Activated T-cell treated with anti-CD3 and anti-CD28 coated beads, Interleukin-2, amount 50 U/mL, for 4 hours (primary cell): Measurements from ENCODE around the gene SAC3D1. TPM values are rescaled to one million over a fixed set of nuclear protein-coding genes. Genes with fewer than 3 reads are reported as not detected.

Source experiments
- ATAC-seq, 2 donors: fragments of 200-7000 bp; cut with Tn5 transposase; one replicate each; pipeline ENCODE4 v1.10.0; 2021
- DNase-seq: peaks from one replicate; pipeline ENCODE4 v3.0.0-alpha.2; 2020
- H3K27me3 Mint-ChIP-seq: one replicate; pipeline ENCODE4 v1.8.0; 2021; ENCODE audit warnings: low read depth, mixed read lengths
- H3K36me3 Mint-ChIP-seq: one replicate; pipeline ENCODE4 v1.8.0; 2022; ENCODE audit warnings: mixed read lengths; ENCODE audit not compliant: insufficient read depth
- H3K4me1 Mint-ChIP-seq: one replicate; pipeline ENCODE4 v1.8.0; 2021; ENCODE audit warnings: low read depth, mixed read lengths
- H3K4me3 Mint-ChIP-seq: one replicate; pipeline ENCODE4 v1.8.0; 2021; ENCODE audit warnings: mild to moderate bottlenecking, moderate library complexity, mixed read lengths
- H3K9me3 Mint-ChIP-seq: one replicate; pipeline ENCODE4 v1.8.0; 2021; ENCODE audit warnings: mixed read lengths
- total RNA-seq, 3 donors: library from RNA; stranded (reverse); gene quantifications; one replicate each; pipeline ENCODE4 v1.2.1, GENCODE V29; 2021

Gene SAC3D1
- total RNA-seq, 3 donors from 2014 or later = 12.5 to 19.1 (median 15.2) TPM

- peaks cover 8% of the 10 kb centered on the region for H3K4me1 Mint-ChIP-seq
- H3K4me3 Mint-ChIP-seq = peak overlapping the region; percentile 90
- no peaks in the 10 kb centered on the region for H3K9me3 Mint-ChIP-seq
- H3K27me3 Mint-ChIP-seq = no peaks in the 10 kb centered on the region
- no peak for DNase-seq
- H3K36me3 Mint-ChIP-seq = peaks cover 4% of the 10 kb centered on the region
- no peak for ATAC-seq
Measured at GRCh38 chr11:65040520-65040846, 527 bp upstream of the SAC3D1 start.

DNA sequence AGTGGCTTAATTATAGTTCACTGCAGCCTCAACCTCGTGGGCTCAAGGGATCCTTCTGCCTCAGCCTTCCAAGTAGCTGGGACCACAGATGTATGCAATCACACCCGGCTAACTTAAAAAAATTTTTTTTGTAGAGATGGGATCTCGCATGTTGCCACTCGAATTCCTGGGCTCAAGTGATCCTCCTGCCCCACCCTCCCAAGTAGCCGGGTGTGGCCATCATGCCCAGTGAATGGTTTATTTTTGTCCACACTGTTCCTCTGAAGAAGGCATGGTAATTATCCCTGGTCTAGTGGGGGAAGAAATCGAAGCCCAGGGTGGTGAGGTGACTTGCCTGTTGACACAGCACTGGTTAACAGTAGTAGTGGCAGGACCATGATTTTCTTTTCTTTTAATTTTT lies 1.9 kb downstream of the SAC3D1 start:
- Mint-ChIP-seq H3K4me3 (peak overlapping the region; percentile 83), H3K27me3 (no peaks in the 10 kb centered on the region), H3K36me3 (peaks cover 4% of the 10 kb centered on the region)

GRCh38 chr11:65043881-65044501 lies 3.0 kb downstream of the SAC3D1 start:
- H3K4me3 Mint-ChIP-seq = no peak overlapping the region
- peaks cover 4% of the 10 kb centered on the region for H3K36me3 Mint-ChIP-seq
- no peaks in the 10 kb centered on the region for H3K9me3 Mint-ChIP-seq
- peaks cover 27% of the 10 kb centered on the region for H3K4me1 Mint-ChIP-seq
- no peak for ATAC-seq
- no peak for DNase-seq
- H3K27me3 Mint-ChIP-seq = no peaks in the 10 kb centered on the region

More for the DNA sequence above, 1.9 kb downstream of the SAC3D1 start:
- ATAC-seq (no peak), DNase-seq (no peak)
- Mint-ChIP-seq H3K4me1 (peaks cover 24% of the 10 kb centered on the region), H3K9me3 (no peaks in the 10 kb centered on the region)

GRCh38 chr11:65045061-65045460 lies 4.1 kb downstream of the SAC3D1 start:
- Mint-ChIP-seq H3K4me3 (no peak overlapping the region), H3K4me1 (peaks cover 27% of the 10 kb centered on the region), H3K36me3 (peaks cover 4% of the 10 kb centered on the region), H3K27me3 (no peaks in the 10 kb centered on the region), H3K9me3 (no peaks in the 10 kb centered on the region)
- ATAC-seq = no peak
- no peak for DNase-seq

- DNase-seq (no peak), ATAC-seq (no peak)
- peaks cover 4% of the 10 kb centered on the region for H3K36me3 Mint-ChIP-seq
- H3K4me1 Mint-ChIP-seq = peaks cover 24% of the 10 kb centered on the region
- no peaks in the 10 kb centered on the region for H3K9me3 Mint-ChIP-seq
- H3K4me3 Mint-ChIP-seq = no peak overlapping the region
- H3K27me3 Mint-ChIP-seq = no peaks in the 10 kb centered on the region
Measured at GRCh38 chr11:65045728-65046127, 4.7 kb downstream of the SAC3D1 start.

DNA sequence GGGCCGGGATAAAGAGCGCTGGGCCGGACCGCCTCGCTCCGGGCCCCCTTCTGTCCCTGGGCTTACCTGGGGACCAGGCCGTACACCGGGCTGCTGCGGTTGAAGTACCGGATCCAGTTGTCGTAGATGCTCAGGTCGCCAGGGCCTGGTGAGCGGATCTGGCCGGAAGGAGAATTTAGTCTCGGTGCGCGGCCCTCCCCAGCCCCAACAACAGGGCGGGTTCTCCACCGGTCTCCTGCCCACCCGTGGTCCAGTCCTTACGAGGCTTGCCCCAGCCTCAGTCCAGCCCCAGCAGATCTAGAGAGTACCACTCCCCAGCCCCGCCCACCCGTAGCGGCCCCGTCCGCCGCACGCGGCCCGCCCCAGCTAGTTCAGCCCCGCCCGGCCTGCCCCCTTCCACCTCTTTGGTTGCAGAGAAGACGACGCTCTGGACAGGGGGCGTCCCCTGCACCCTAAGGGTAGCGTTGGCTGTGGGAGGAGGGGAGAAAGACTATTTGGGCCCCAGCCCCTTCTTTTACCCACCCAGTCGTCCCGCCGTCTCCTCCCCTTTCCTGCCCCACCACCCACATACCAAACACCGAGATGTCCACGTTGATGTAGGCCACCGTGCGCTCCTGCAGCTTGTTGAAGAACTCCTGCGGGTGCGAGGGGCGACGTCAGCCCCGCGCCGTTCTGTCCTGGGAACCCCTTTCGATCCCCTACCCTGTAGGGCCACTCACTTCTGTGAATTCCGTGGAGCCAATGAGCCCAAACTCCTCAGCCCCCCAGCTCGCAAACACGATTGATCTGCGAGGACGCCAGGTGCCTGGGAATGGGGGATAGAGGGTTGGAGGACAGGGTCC lies 6.8 kb downstream of the SAC3D1 start:
- H3K4me1 Mint-ChIP-seq = peaks cover 20% of the 10 kb centered on the region
- ATAC-seq (peak; percentile 66 to 74), DNase-seq (no peak)
- no peaks in the 10 kb centered on the region for H3K9me3 Mint-ChIP-seq
- H3K36me3 Mint-ChIP-seq = peaks cover 4% of the 10 kb centered on the region
- H3K27me3 Mint-ChIP-seq = no peaks in the 10 kb centered on the region
- H3K4me3 Mint-ChIP-seq = peak overlapping the region; percentile 79

- DNase-seq (no peak), ATAC-seq (no peak)
- no peaks in the 10 kb centered on the region for H3K27me3 Mint-ChIP-seq
Measured at GRCh38 chr11:65051398-65051858, 10.4 kb downstream of the SAC3D1 start.

DNA sequence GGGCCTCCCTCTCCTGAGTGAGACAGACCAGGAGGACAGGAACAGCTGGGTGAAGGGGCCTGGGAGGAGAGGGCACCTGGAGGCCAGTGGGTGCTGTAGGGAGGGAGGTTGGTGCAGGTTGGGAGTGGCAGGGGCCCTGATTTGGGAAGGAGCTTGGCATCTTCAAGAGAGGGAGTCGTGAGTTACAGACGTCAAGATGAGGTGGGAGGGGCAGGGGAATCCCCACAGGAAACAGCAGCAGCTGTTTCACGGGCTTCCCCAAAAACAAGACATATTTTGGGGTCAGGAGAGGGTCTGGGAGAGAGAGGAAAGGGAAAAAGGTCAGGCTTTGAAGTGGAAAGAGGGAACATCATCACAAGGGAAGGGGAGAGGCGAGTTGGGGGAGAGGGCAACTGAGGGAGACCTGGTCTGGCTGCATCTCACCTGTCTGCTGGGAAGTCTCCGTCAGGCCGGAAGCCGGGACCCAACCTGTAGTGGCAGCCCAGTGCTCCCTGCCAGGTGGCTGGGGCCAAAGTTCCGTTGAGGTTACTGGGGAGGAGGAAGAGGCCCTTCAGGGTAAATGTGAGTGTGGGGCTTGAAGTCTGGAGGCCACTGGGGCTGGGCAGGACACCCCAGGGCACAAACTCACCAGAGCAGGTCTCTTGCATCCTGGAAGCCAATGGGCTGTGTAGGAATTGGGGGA lies 13.0 kb downstream of the SAC3D1 start:
- Mint-ChIP-seq H3K4me1 (peaks cover 13% of the 10 kb centered on the region), H3K27me3 (no peaks in the 10 kb centered on the region), H3K36me3 (no peaks in the 10 kb centered on the region), H3K4me3 (peak overlapping the region; percentile 29), H3K9me3 (no peaks in the 10 kb centered on the region)
- DNase-seq (no peak), ATAC-seq (peak; percentile 27 to 32)

More at GRCh38 chr11:65051398-65051858, 10.4 kb downstream of the SAC3D1 start:
- H3K4me1 Mint-ChIP-seq = peaks cover 28% of the 10 kb centered on the region
- H3K4me3 Mint-ChIP-seq = no peak overlapping the region
- no peaks in the 10 kb centered on the region for H3K36me3 Mint-ChIP-seq
- no peaks in the 10 kb centered on the region for H3K9me3 Mint-ChIP-seq

- ATAC-seq (no peak), DNase-seq (no peak)
- Mint-ChIP-seq H3K4me3 (no peak overlapping the region), H3K4me1 (peaks cover 13% of the 10 kb centered on the region), H3K9me3 (no peaks in the 10 kb centered on the region), H3K36me3 (no peaks in the 10 kb centered on the region), H3K27me3 (no peaks in the 10 kb centered on the region)
Measured at GRCh38 chr11:65055538-65055937, 14.5 kb downstream of the SAC3D1 start.

GRCh38 chr11:65056999-65057398 lies 16.0 kb downstream of the SAC3D1 start:
- Mint-ChIP-seq H3K4me1 (peaks cover 13% of the 10 kb centered on the region), H3K36me3 (no peaks in the 10 kb centered on the region), H3K9me3 (no peaks in the 10 kb centered on the region), H3K4me3 (no peak overlapping the region), H3K27me3 (peaks cover under 1% of the 10 kb centered on the region)
- DNase-seq (no peak), ATAC-seq (no peak)

DNA sequence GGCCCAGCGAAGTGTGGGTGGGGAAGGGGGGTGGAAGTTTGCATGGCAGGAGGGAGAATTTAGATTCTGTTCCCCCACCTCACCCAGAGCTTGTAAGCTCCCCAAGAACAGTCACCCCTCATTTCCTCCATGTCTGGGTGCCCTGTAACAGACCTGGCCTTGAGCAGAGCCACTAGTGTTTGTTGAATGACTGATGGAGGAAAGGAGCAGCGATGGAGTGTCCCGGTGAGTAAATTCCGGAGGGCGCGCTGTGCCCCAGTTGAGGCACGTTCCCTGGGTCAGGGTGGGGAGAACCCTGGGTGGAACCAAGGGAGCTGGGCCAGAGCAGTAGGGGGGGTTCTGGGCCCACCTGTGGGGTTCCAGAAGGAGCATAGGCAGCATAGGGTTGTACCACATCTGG lies 16.5 kb downstream of the SAC3D1 start:
- Mint-ChIP-seq H3K9me3 (no peaks in the 10 kb centered on the region), H3K27me3 (peaks cover 3% of the 10 kb centered on the region), H3K36me3 (no peaks in the 10 kb centered on the region), H3K4me1 (peaks cover 13% of the 10 kb centered on the region), H3K4me3 (no peak overlapping the region)
- no peak for ATAC-seq
- DNase-seq = no peak

- peaks cover 3% of the 10 kb centered on the region for H3K27me3 Mint-ChIP-seq
- H3K4me3 Mint-ChIP-seq = no peak overlapping the region
- ATAC-seq (no peak), DNase-seq (no peak)
- H3K36me3 Mint-ChIP-seq = no peaks in the 10 kb centered on the region
- peaks cover 13% of the 10 kb centered on the region for H3K4me1 Mint-ChIP-seq
- no peaks in the 10 kb centered on the region for H3K9me3 Mint-ChIP-seq
Measured at GRCh38 chr11:65058012-65058411, 17.0 kb downstream of the SAC3D1 start.

DNA sequence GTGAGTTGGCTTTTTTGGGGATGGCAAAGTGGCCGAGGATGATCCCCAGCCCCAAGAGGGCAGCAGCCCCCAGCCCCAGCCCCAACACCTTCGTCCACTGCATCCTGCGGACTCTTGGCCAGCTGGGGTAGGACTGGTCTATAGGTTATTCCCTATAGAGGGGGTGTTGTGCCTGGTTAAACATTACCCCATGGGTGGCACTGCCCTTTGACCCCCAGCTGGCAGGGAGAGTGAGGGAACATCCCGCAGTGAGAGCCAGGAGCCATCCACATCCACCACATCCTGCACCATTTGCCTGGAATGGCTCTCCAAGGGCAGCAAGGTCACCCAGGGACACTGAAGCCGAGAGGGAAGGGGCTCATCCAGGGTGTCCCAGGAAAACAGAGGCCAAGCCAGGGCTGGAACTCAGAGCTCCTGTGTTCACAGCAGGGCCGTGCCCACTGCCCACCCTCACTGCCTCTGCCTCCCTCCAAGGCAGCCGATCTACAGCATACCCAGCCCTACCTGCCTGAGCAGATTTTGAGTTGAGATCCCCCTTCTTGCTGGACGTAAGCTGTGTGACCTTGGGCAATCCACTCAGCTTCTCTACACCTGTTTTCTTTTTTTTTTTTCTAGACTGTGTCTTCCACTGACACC lies 17.5 kb downstream of the SAC3D1 start, which contains the start of gene NAALADL1:
Gene NAALADL1, minus strand, starts transcription at position 135 of the 636 bp plus-strand sequence. Its CDS starts 32 bp downstream, at position 103.
- Mint-ChIP-seq H3K4me1 (peaks cover 10% of the 10 kb centered on the region), H3K27me3 (peaks cover 3% of the 10 kb centered on the region), H3K9me3 (no peaks in the 10 kb centered on the region), H3K4me3 (no peak within 1 kb of the TSS), H3K36me3 (no peaks in the 10 kb centered on the region)
- no peak for ATAC-seq
- no peak for DNase-seq

DNA sequence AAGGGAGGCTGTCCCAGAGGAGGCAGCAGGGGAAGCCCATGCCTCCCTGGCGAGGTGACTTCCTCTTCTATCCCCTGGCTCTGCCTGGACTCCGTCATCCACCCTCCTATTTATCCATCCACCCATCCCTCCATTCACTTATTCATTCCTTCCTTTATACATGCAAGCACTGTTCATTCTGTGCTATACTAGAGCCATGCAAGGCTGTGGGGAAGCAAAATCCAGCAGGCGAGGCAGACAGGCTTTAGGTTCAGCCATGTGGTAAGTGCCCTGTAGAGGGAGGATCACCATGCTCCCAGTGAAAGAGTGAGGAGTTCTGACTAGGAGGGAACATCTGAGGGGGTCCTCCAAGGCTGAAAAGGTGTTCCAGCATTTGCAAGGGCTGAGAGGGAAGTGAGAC lies 18.5 kb downstream of the SAC3D1 start:
- Mint-ChIP-seq H3K9me3 (no peaks in the 10 kb centered on the region), H3K4me3 (no peak overlapping the region)

More for the DNA sequence above, 18.5 kb downstream of the SAC3D1 start:
- no peak for DNase-seq
- Mint-ChIP-seq H3K27me3 (peaks cover 3% of the 10 kb centered on the region), H3K36me3 (no peaks in the 10 kb centered on the region), H3K4me1 (peaks cover under 1% of the 10 kb centered on the region)
- ATAC-seq = no peak
